Trophoblast cell (in vitro differentiated cells and primary cell): Measurements from ENCODE around the gene TNRC6C.
A peak's percentile ranks its signal among the peaks of the same experiment; 100 is the strongest.

Experiments used
- DNase-seq, 2 donors: peaks; one replicate each; pipeline ENCODE4 v3.0.0-alpha.2; 2016
- H2AFZ ChIP-seq: 2 replicates; pipeline ENCODE4 v1.6.1; 2013; ENCODE audit warnings: low read length, moderate library complexity, mild to moderate bottlenecking; ENCODE audit not compliant: insufficient read depth, poor library complexity
- H2AK5ac ChIP-seq: 2 replicates; pipeline ENCODE4 v1.6.1; 2013; ENCODE audit warnings: mild to moderate bottlenecking, low read length
- H2BK120ac ChIP-seq: 2 replicates; pipeline ENCODE4 v1.6.1; 2013; ENCODE audit warnings: low read length, mild to moderate bottlenecking, moderate library complexity; ENCODE audit not compliant: insufficient read depth, poor library complexity
- H2BK12ac ChIP-seq: 2 replicates; pipeline ENCODE4 v1.6.1; 2013; ENCODE audit warnings: mild to moderate bottlenecking, low read length, moderate library complexity
- H2BK5ac ChIP-seq: 2 replicates; pipeline ENCODE4 v1.6.1; 2013; ENCODE audit warnings: low read length, low read depth, moderate library complexity, mild to moderate bottlenecking; ENCODE audit not compliant: poor library complexity
- H3K14ac ChIP-seq: 2 replicates; pipeline ENCODE4 v1.6.1; 2013; ENCODE audit warnings: mild to moderate bottlenecking, low read length
- H3K18ac ChIP-seq: 2 replicates; pipeline ENCODE4 v1.6.1; 2013; ENCODE audit warnings: mild to moderate bottlenecking, low read length
- H3K23ac ChIP-seq: 2 replicates; pipeline ENCODE4 v1.6.1; 2013; ENCODE audit warnings: low read length
- H3K27ac ChIP-seq: 2 replicates; pipeline ENCODE4 v1.5.1; 2013; ENCODE audit warnings: low read depth, mild to moderate bottlenecking, inconsistent platforms, low read length, moderate library complexity
- H3K27me3 ChIP-seq: 2 replicates; pipeline ENCODE4 v1.6.1; 2013; ENCODE audit warnings: inconsistent platforms, mild to moderate bottlenecking, low read length, moderate library complexity; ENCODE audit not compliant: insufficient read depth
- H3K36me3 ChIP-seq, 2 experiments: 1 replicate in 1 of 2; 2 replicates in 1 of 2; pipeline ENCODE4 v1.6.1; 2013; ENCODE audit warnings: low read length in 2 of 2, mild to moderate bottlenecking in 2 of 2, moderate library complexity in 1 of 2; ENCODE audit not compliant: insufficient read depth in 2 of 2, control insufficient read depth in 1 of 2
- H3K4ac ChIP-seq: 2 replicates; pipeline ENCODE4 v1.6.1; 2013; ENCODE audit warnings: low read depth, mild to moderate bottlenecking, low read length, moderate library complexity
- H3K4me1 ChIP-seq, 2 experiments: 1 replicate in 1 of 2; 2 replicates in 1 of 2; pipeline ENCODE4 v1.6.1; 2013; ENCODE audit warnings: low read length in 2 of 2, mild to moderate bottlenecking in 2 of 2, moderate library complexity in 1 of 2; ENCODE audit not compliant: insufficient read depth in 2 of 2, control insufficient read depth in 1 of 2
- H3K4me2 ChIP-seq: 2 replicates; pipeline ENCODE4 v1.6.1; 2013; ENCODE audit warnings: inconsistent platforms, mild to moderate bottlenecking, low read length, moderate library complexity
- H3K4me3 ChIP-seq: 2 replicates; pipeline ENCODE4 v1.5.1; 2013; ENCODE audit warnings: mild to moderate bottlenecking, low read depth, low read length, inconsistent platforms
- H3K79me1 ChIP-seq: one replicate; pipeline ENCODE4 v1.6.1; 2013; ENCODE audit warnings: low read length
- H3K79me2 ChIP-seq: 2 replicates; pipeline ENCODE4 v1.6.1; 2013; ENCODE audit warnings: low read length, mild to moderate bottlenecking; ENCODE audit not compliant: control insufficient read depth, insufficient read depth, poor library complexity
- H3K9ac ChIP-seq: 2 replicates; pipeline ENCODE4 v1.6.1; 2013; ENCODE audit warnings: mild to moderate bottlenecking, low read length
- H3K9me3 ChIP-seq: 2 replicates; pipeline ENCODE4 v1.6.1; 2013; ENCODE audit warnings: low read depth, mild to moderate bottlenecking, control low read depth, inconsistent platforms, low read length; ENCODE audit not compliant: insufficient read depth
- H4K12ac ChIP-seq: 2 replicates; pipeline ENCODE4 v1.6.1; 2013; ENCODE audit warnings: low read depth, mild to moderate bottlenecking, low read length, moderate library complexity
- H4K8ac ChIP-seq: 2 replicates; pipeline ENCODE4 v1.6.1; 2013; ENCODE audit warnings: low read depth, mild to moderate bottlenecking, low read length, moderate library complexity
- H4K91ac ChIP-seq: one replicate; pipeline ENCODE4 v1.6.1; 2013; ENCODE audit warnings: low read depth, mild to moderate bottlenecking, low read length, moderate library complexity
- WGBS: extraction: QIAGEN DNeasy Blood & Tissue Kit; methylation state at CpG from one replicate; pipeline ENCODE4 v1.1.7; 2013; ENCODE audit warnings: missing lambda C conversion rate; ENCODE audit not compliant: insufficient read length, insufficient coverage; ENCODE audit errors: extremely low coverage; 5-methylcytosine and 5-hydroxymethylcytosine counted together

The TNRC6C gene

GRCh38 chr17:77996256-77996655 is 37.8 kb downstream of the TNRC6C start:
- no peak overlapping the region for H3K4me3 ChIP-seq
- H3K14ac ChIP-seq, result no peak overlapping the region
- WGBS, result no CpG with 5 or more reads among the region's 3 CpGs

GRCh38 chr17:77999413-78000173 is 41.1 kb downstream of the TNRC6C start:
- Histone ChIP-seq H2AFZ (no peak overlapping the region), H3K79me2 (no peaks in the 10 kb centered on the region), H3K4me3 (no peak overlapping the region), H3K23ac (no peak overlapping the region), H3K9ac (no peak overlapping the region), H3K27me3 (no peaks in the 10 kb centered on the region), H2AK5ac (no peak overlapping the region), H3K9me3 (no peaks in the 10 kb centered on the region), H2BK12ac (no peak overlapping the region), H3K4me2 (no peak overlapping the region), H3K27ac (no peak overlapping the region), H3K79me1 (no peaks in the 10 kb centered on the region), H2BK5ac (no peak overlapping the region), H4K8ac (no peak overlapping the region), H3K4ac (no peak overlapping the region), H2BK120ac (no peak overlapping the region), H4K12ac (no peak overlapping the region), H3K14ac (no peak overlapping the region), H3K4me1 (no peaks in the 10 kb centered on the region), H4K91ac (no peak overlapping the region), H3K18ac (no peak overlapping the region), H3K36me3 (no peaks in the 10 kb centered on the region)
- WGBS, result no CpG with 5 or more reads among the region's 7 CpGs
- DNase-seq, result peak; percentile 24 to 28

More at GRCh38 chr17:77996256-77996655, 37.8 kb downstream of the TNRC6C start:
- Histone ChIP-seq H2AFZ (no peak overlapping the region), H3K79me2 (no peaks in the 10 kb centered on the region), H2BK12ac (no peak overlapping the region), H2AK5ac (no peak overlapping the region), H2BK5ac (no peak overlapping the region), H3K18ac (no peak overlapping the region), H3K79me1 (no peaks in the 10 kb centered on the region), H3K27me3 (no peaks in the 10 kb centered on the region), H4K91ac (no peak overlapping the region), H4K12ac (no peak overlapping the region), H3K4ac (no peak overlapping the region), H3K9ac (no peak overlapping the region), H4K8ac (no peak overlapping the region), H3K27ac (no peak overlapping the region), H3K4me2 (no peak overlapping the region), H3K36me3 (no peaks in the 10 kb centered on the region), H3K4me1 (no peaks in the 10 kb centered on the region), H3K9me3 (no peaks in the 10 kb centered on the region), H2BK120ac (no peak overlapping the region), H3K23ac (no peak overlapping the region)
- no peak for DNase-seq

GRCh38 chr17:78000341-78000740 is 41.8 kb downstream of the TNRC6C start:
- Histone ChIP-seq H3K27me3 (no peaks in the 10 kb centered on the region), H3K14ac (no peak overlapping the region), H3K4me3 (no peak overlapping the region), H3K4me2 (no peak overlapping the region), H3K4me1 (no peaks in the 10 kb centered on the region), H2BK120ac (no peak overlapping the region), H3K18ac (no peak overlapping the region), H3K79me2 (no peaks in the 10 kb centered on the region), H3K23ac (no peak overlapping the region), H3K27ac (no peak overlapping the region), H2BK5ac (no peak overlapping the region), H3K9me3 (no peaks in the 10 kb centered on the region), H3K36me3 (no peaks in the 10 kb centered on the region), H4K91ac (no peak overlapping the region), H3K79me1 (no peaks in the 10 kb centered on the region), H2BK12ac (no peak overlapping the region), H4K12ac (no peak overlapping the region), H3K4ac (no peak overlapping the region), H2AK5ac (no peak overlapping the region), H4K8ac (no peak overlapping the region), H3K9ac (no peak overlapping the region), H2AFZ (no peak overlapping the region)
- DNase-seq, result no peak
- whole genome bisulfite sequencing, result no CpG with 5 or more reads among the region's 3 CpGs

GRCh38 chr17:78001182-78001581 is 42.7 kb downstream of the TNRC6C start:
- Histone ChIP-seq H3K79me2 (no peaks in the 10 kb centered on the region), H3K18ac (no peak overlapping the region), H3K9ac (no peak overlapping the region), H3K36me3 (no peaks in the 10 kb centered on the region), H3K4me1 (no peaks in the 10 kb centered on the region), H3K9me3 (no peaks in the 10 kb centered on the region), H4K91ac (no peak overlapping the region), H3K79me1 (no peaks in the 10 kb centered on the region), H4K8ac (no peak overlapping the region), H4K12ac (no peak overlapping the region), H3K27me3 (no peaks in the 10 kb centered on the region), H2BK120ac (no peak overlapping the region), H3K27ac (no peak overlapping the region), H3K23ac (no peak overlapping the region), H3K4me2 (no peak overlapping the region), H3K4me3 (no peak overlapping the region), H2AK5ac (no peak overlapping the region), H2AFZ (no peak overlapping the region), H2BK5ac (no peak overlapping the region), H3K14ac (no peak overlapping the region), H2BK12ac (no peak overlapping the region), H3K4ac (no peak overlapping the region)
- WGBS, result no CpG with 5 or more reads among the region's 3 CpGs
- no peak for DNase-seq
